Ishikawa (cell line): ENCODE measurements around the gene CRYGN.

Source experiments
- CEBPB ChIP-seq: IDR thresholded peaks from 2 replicates; pipeline ENCODE4 v1.6.1; 2012
- CREB1 ChIP-seq: IDR thresholded peaks from 2 replicates; pipeline ENCODE4 v1.6.1; 2012; ENCODE audit warnings: low read depth
- EGR1 ChIP-seq: IDR thresholded peaks from 2 replicates; pipeline ENCODE4 v1.6.1; 2012
- EP300 ChIP-seq: IDR thresholded peaks from 2 replicates; pipeline ENCODE4 v1.6.1; 2012; ENCODE audit warnings: borderline replicate concordance
- FOXM1 ChIP-seq: IDR thresholded peaks from 2 replicates; pipeline ENCODE4 v1.6.1; 2012; ENCODE audit warnings: low read depth, borderline replicate concordance
- MAX ChIP-seq: IDR thresholded peaks from 2 replicates; pipeline ENCODE4 v1.6.1; 2012
- NFIC ChIP-seq: IDR thresholded peaks from 2 replicates; pipeline ENCODE4 v1.6.1; 2012
- RAD21 ChIP-seq: IDR thresholded peaks from 2 replicates; pipeline ENCODE4 v1.6.1; 2012; ENCODE audit warnings: low read depth
- REST ChIP-seq: IDR thresholded peaks from 2 replicates; pipeline ENCODE4 v1.6.1; 2012; ENCODE audit warnings: low read depth, mild to moderate bottlenecking
- TAF1 ChIP-seq: IDR thresholded peaks from 2 replicates; pipeline ENCODE4 v1.6.1; 2012; ENCODE audit warnings: low read depth, mild to moderate bottlenecking
- TCF12 ChIP-seq: IDR thresholded peaks from 2 replicates; pipeline ENCODE4 v1.6.1; 2012; ENCODE audit warnings: low read depth
- TEAD4 ChIP-seq: IDR thresholded peaks from 2 replicates; pipeline ENCODE4 v1.6.1; 2012
- YY1 ChIP-seq: IDR thresholded peaks from 2 replicates; pipeline ENCODE4 v1.6.1; 2012; ENCODE audit warnings: low read depth
- ZBTB7A ChIP-seq: IDR thresholded peaks from 2 replicates; pipeline ENCODE4 v1.6.1; 2012; ENCODE audit warnings: low read depth
- TF ChIP-seq, protein P1 (sequence below): IDR thresholded peaks from 2 replicates; pipeline ENCODE4 v1.6.1; 2012

Gene CRYGN

DNA sequence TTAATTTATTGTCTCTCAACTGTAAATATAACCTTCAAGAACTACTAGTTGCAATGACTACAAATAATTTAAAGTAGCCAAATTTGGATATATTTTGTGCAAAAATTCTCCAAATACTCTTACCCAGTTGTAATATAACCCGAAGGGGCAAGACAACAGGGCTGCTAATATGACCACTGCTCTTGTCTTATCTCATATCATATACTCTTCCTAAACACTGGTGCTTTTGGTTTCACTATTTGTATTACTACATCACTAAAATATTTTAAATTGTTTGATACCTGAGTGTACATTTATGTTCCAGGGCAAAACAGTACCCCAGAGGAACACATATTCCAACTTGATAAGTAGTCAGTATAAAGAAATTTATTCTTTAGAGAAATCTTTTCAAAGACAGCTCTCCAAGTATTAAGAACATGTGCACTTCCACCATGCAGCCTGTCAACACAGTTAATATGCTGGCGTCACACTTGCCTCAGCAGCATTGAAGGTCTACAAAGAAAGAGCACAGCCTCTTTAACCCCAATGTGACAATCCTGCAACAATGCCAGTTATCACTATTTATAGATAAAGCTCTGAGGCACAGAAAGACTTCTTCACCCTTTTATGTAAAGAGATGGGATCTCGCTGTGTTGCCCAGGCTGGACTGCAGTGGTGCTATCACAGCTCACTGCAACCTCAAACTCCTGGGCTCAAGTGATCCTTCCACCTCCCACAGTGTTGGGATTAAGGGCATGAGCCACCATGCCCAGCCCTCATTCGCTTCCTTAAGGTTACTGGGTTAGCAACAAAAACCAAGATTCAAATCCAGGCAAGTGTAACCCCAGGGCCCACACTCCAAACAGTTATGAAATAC, 41.9 kb upstream of the CRYGN start:
- TF ChIP-seq EGR1 (no peak), TEAD4 (no peak), TCF12 (no peak)

GRCh38 chr7:151477867-151478266, 37.9 kb upstream of the CRYGN start:
- TF ChIP-seq CEBPB (peak; percentile 80), CREB1 (no peak)

DNA sequence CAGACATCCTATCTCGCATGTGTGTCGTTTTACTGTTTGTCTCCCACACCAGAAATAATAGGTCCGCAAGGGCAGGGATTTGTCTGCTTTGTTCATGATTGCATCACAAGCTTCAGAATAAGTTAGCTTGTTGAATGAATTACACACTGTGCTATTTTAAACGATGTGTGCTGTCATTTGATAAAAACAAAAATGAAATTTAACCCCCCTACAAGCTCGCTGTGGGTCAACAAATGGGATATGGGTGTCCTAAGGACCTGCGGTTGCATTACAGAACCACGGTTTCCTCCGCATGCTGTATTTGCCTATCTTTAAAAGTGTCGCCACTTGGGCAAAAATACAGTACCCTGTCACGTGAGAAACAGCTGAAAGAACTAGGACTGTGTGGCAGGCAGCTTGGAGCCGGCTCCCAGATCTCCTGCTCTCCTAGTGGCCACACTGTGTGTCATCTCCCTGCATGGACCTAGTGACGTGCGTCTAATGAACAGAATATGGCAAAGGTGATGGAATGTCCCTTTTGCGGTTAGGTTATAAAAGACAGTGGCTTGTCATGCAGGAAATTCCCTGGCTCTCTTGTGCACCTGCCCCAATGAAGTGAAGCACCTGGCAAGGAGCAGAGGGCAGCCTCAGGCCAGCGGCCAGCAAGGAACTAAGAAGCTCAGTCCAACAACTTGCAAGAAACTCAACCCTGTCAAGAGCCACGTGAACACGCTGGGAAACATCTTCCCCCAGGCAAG, 32.9 kb upstream of the CRYGN start:
- no peak for TF ChIP-seq EGR1
- TF ChIP-seq, protein P1, sequence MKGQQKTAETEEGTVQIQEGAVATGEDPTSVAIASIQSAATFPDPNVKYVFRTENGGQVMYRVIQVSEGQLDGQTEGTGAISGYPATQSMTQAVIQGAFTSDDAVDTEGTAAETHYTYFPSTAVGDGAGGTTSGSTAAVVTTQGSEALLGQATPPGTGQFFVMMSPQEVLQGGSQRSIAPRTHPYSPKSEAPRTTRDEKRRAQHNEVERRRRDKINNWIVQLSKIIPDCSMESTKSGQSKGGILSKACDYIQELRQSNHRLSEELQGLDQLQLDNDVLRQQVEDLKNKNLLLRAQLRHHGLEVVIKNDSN: no peak
- TF ChIP-seq EP300: no peak
- no peak for TF ChIP-seq CEBPB
- no peak for TF ChIP-seq TCF12
- no peak for TF ChIP-seq RAD21
- TF ChIP-seq TEAD4: no peak
- TF ChIP-seq CREB1: no peak
- no peak for TF ChIP-seq ZBTB7A
- TF ChIP-seq REST: no peak
- no peak for TF ChIP-seq NFIC
- TF ChIP-seq YY1: no peak
- TF ChIP-seq TAF1: no peak
- TF ChIP-seq FOXM1: no peak
- no peak for TF ChIP-seq MAX

GRCh38 chr7:151470711-151471110, 30.8 kb upstream of the CRYGN start:
- no peak for TF ChIP-seq REST
- no peak for TF ChIP-seq MAX
- no peak for TF ChIP-seq TAF1
- no peak for TF ChIP-seq NFIC
- TF ChIP-seq CEBPB: no peak
- no peak for TF ChIP-seq TEAD4
- TF ChIP-seq, protein P1: no peak
- no peak for TF ChIP-seq TCF12
- no peak for TF ChIP-seq EGR1
- no peak for TF ChIP-seq EP300
- TF ChIP-seq CREB1: no peak
- no peak for TF ChIP-seq YY1
- TF ChIP-seq RAD21: no peak
- no peak for TF ChIP-seq ZBTB7A

DNA sequence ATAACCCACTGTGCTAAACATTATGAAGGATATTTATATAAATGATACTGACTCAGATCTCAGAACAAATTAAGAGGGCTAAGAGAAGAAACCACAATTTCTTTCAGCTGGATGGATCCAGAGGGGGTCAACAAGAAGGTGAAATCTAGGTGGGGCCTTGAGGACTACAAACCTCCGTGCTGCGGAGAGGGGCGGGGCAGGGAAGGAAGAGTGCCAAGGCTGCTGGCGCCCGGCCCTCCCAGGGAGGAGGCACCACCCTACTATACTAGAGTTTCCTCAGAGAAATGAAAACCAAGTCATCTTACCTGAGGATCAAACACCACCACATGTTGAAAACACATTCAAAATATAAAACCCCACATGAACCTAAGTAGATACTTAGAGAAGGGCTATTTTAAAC, 29.3 kb upstream of the CRYGN start:
- TF ChIP-seq TAF1 (no peak), CEBPB (no peak), EP300 (no peak), ZBTB7A (no peak), NFIC (no peak), CREB1 (no peak), FOXM1 (no peak), TCF12 (no peak), EGR1 (no peak), TEAD4 (no peak), REST (no peak)
